ENCODE results near the gene ZNF213. TPM values are rescaled to one million over a fixed set of nuclear protein-coding genes. Genes with fewer than 3 reads are reported as not detected.

Gene ZNF213
- polyA plus RNA-seq, 1 donor from 2014 or later, result 5.1 TPM

- no peak overlapping the region for H3K27ac ChIP-seq (ENCODE audit: low read length)
- H3K4me3 ChIP-seq (ENCODE audit: low read length), result no peak overlapping the region
- H3K9me2 ChIP-seq (ENCODE audit: insufficient read depth, low read length), result no peaks in the 10 kb centered on the region
- H3K36me3 ChIP-seq (ENCODE audit: insufficient read depth, low read length), result no peaks in the 10 kb centered on the region
- TF ChIP-seq SMC3 (conservative IDR thresholded peaks at IDR 0.05; ENCODE audit: poor library complexity), result no peak
- TF ChIP-seq POLR2AphosphoS5 (IDR thresholded peaks at IDR 0.05), result no peak
- no peak for TF ChIP-seq TAF1 (IDR thresholded peaks at IDR 0.05; ENCODE audit: low read depth)
- no peak for TF ChIP-seq MXI1 (conservative IDR thresholded peaks at IDR 0.05; ENCODE audit: poor library complexity, severe bottlenecking)
- TF ChIP-seq REST (IDR thresholded peaks at IDR 0.05; ENCODE audit: borderline replicate concordance), result no peak
- no peak for TF ChIP-seq EZH2 (IDR thresholded peaks at IDR 0.05; ENCODE audit: borderline replicate concordance, insufficient read depth, low read length, poor library complexity, severe bottlenecking)
- TF ChIP-seq CTCF (IDR thresholded peaks at IDR 0.05; ENCODE audit: poor library complexity, severe bottlenecking), result no peak
- no peak for TF ChIP-seq RAD21 (conservative IDR thresholded peaks at IDR 0.05)
- TF ChIP-seq EP300 (conservative IDR thresholded peaks at IDR 0.05; ENCODE audit: poor library complexity, severe bottlenecking), result no peak
- H3K9ac ChIP-seq (ENCODE audit: low read length), result no peak overlapping the region
- no peaks in the 10 kb centered on the region for H3K79me2 ChIP-seq (replicated peaks; ENCODE audit: insufficient read depth, low read length)
- no peaks in the 10 kb centered on the region for H3F3A ChIP-seq (ENCODE audit: insufficient read depth, low read length, poor library complexity, severe bottlenecking)
- H3K4me2 ChIP-seq (ENCODE audit: low read length), result no peak overlapping the region
- H3K27me3 ChIP-seq (ENCODE audit: insufficient read depth, low read depth, low read length), result no peaks in the 10 kb centered on the region
- H4K20me1 ChIP-seq (ENCODE audit: insufficient read depth), result no peaks in the 10 kb centered on the region
- H2AFZ ChIP-seq (ENCODE audit: low read depth, low read length), result no peak overlapping the region
- no peaks in the 10 kb centered on the region for H3K9me3 ChIP-seq (ENCODE audit: low read length)
These were observed 48.8 kb upstream of the ZNF213 start for GRCh38 chr16:3085868-3086595.

GRCh38 chr16:3086596-3087242 is 48.1 kb upstream of the ZNF213 start:
- H4K20me1 ChIP-seq (ENCODE audit: insufficient read depth), result no peaks in the 10 kb centered on the region
- no peaks in the 10 kb centered on the region for H3K9me2 ChIP-seq (ENCODE audit: insufficient read depth, low read length)
- H3K9me3 ChIP-seq (ENCODE audit: low read length), result no peaks in the 10 kb centered on the region
- no peak overlapping the region for H2AFZ ChIP-seq (ENCODE audit: low read depth, low read length)
- TF ChIP-seq REST (IDR thresholded peaks at IDR 0.05; ENCODE audit: borderline replicate concordance) (no peak), EP300 (conservative IDR thresholded peaks at IDR 0.05; ENCODE audit: poor library complexity, severe bottlenecking) (no peak), SMC3 (conservative IDR thresholded peaks at IDR 0.05; ENCODE audit: poor library complexity) (no peak), RAD21 (conservative IDR thresholded peaks at IDR 0.05) (no peak), EZH2 (IDR thresholded peaks at IDR 0.05; ENCODE audit: borderline replicate concordance, insufficient read depth, low read length, poor library complexity, severe bottlenecking) (no peak), MXI1 (conservative IDR thresholded peaks at IDR 0.05; ENCODE audit: poor library complexity, severe bottlenecking) (no peak), POLR2AphosphoS5 (IDR thresholded peaks at IDR 0.05) (no peak), CTCF (IDR thresholded peaks at IDR 0.05; ENCODE audit: poor library complexity, severe bottlenecking) (no peak), TAF1 (IDR thresholded peaks at IDR 0.05; ENCODE audit: low read depth) (no peak)
- no peak overlapping the region for H3K4me3 ChIP-seq (ENCODE audit: low read length)
- H3K79me2 ChIP-seq (replicated peaks; ENCODE audit: insufficient read depth, low read length), result no peaks in the 10 kb centered on the region
- H3K27me3 ChIP-seq (ENCODE audit: insufficient read depth, low read depth, low read length), result no peaks in the 10 kb centered on the region
- no peak overlapping the region for H3K27ac ChIP-seq (ENCODE audit: low read length)
- no peaks in the 10 kb centered on the region for H3K36me3 ChIP-seq (ENCODE audit: insufficient read depth, low read length)
- H3F3A ChIP-seq (ENCODE audit: insufficient read depth, low read length, poor library complexity, severe bottlenecking), result no peaks in the 10 kb centered on the region
- no peak overlapping the region for H3K9ac ChIP-seq (ENCODE audit: low read length)
- H3K4me2 ChIP-seq (ENCODE audit: low read length), result no peak overlapping the region
